ENCODE results near the gene ERI2. TPM values are rescaled to one million over a fixed set of nuclear protein-coding genes. Genes with fewer than 3 reads are reported as not detected.

The ERI2 gene
- polyA plus RNA-seq, 3 donors, result 28.2 to 36.2 (median 28.9) TPM

- DNase-seq (ENCODE audit: extremely low read depth in 1 of 11, low read depth in 9 of 11, low spot score in 4 of 11), result no peak
Measured at GRCh38 chr16:20747030-20747816, 59.0 kb downstream of the ERI2 start.

DNA sequence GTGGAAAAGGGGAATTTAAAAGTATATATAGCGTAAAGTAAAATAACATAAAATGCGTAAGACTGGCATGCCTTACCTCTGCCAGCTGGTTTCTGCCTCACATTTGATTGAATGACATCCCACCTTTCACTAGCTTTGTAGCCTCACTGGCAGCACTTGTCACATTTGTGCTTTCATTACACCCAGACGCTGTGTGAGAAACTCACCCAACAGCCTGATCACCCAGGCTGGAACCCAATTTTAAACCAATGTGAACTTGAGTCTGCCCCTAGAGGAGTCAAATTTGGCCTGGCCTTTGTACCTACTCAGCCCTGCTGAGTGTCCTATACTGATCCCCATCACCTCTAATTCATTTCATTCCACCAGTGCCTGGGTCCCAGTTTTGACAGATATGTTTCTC, 59.8 kb downstream of the ERI2 start:
- no peak for DNase-seq (ENCODE audit: extremely low read depth in 1 of 11, low read depth in 9 of 11, low spot score in 4 of 11)

Other genes with a start within 250 kb of the ERI2 start
- gene ACSM2B, start 230.1 kb downstream of the ERI2 start, polyA plus RNA-seq (ENCODE audit: insufficient read length in 3 of 3), result 100 to 1,000 TPM in 1 of 3 donors, 10 to 100 TPM in 2; 50.8 to 107 (median 67.6) TPM
- gene ACSM1, start 108.8 kb downstream of the ERI2 start, polyA plus RNA-seq (ENCODE audit: insufficient read length in 3 of 3), result 1 to 10 TPM in 2 of 3 donors, under 1 TPM in 1; 0.76 to 2.2 (median 1.4) TPM
- 10 to 100 TPM; 71.4 to 79.5 (median 72.6) TPM for gene THUMPD1, start 64.7 kb downstream of the ERI2 start, polyA plus RNA-seq (ENCODE audit: insufficient read length in 3 of 3)
- 100 to 1,000 TPM in 2 of 3 donors, 10 to 100 TPM in 1; 97.6 to 119 (median 101) TPM for gene ACSM3, start 42.5 kb downstream of the ERI2 start, polyA plus RNA-seq (ENCODE audit: insufficient read length in 3 of 3)
- 1 to 10 TPM; 5.2 to 6.6 (median 5.3) TPM for gene REXO5, start 55 bp upstream of the ERI2 start, polyA plus RNA-seq (ENCODE audit: insufficient read length in 3 of 3)
- gene DCUN1D3, start 93.9 kb upstream of the ERI2 start, polyA plus RNA-seq (ENCODE audit: insufficient read length in 3 of 3), result 10 to 100 TPM in 2 of 3 donors, 1 to 10 TPM in 1; 8.4 to 11.0 (median 10.5) TPM
- gene LYRM1, start 94.3 kb upstream of the ERI2 start, polyA plus RNA-seq (ENCODE audit: insufficient read length in 3 of 3), result 10 to 100 TPM; 48.2 to 50.9 (median 48.2) TPM